Peyer's patch (tissue), 4 donors: ENCODE results near the gene IQSEC3.

Source experiments
- CTCF ChIP-seq, 6 experiments: fragments of 450-650 bp in 4 of 6; fragments of 200-600 bp in 2 of 6; sonication (generic) in 1 of 6; IDR thresholded peaks; one replicate each; pipeline ENCODE4 v1.5.1; 2017 to 2019; ENCODE audit warnings: antibody characterized with exemption in 6 of 6, mild to moderate bottlenecking in 3 of 6, moderate library complexity in 1 of 6
- POLR2A ChIP-seq, 2 donors: fragments of 450-650 bp; IDR thresholded peaks; one replicate each; pipeline ENCODE4 v1.5.1; 2017; ENCODE audit warnings: antibody characterized with exemption in 2 of 2, mild to moderate bottlenecking in 2 of 2, moderate library complexity in 2 of 2

DNA sequence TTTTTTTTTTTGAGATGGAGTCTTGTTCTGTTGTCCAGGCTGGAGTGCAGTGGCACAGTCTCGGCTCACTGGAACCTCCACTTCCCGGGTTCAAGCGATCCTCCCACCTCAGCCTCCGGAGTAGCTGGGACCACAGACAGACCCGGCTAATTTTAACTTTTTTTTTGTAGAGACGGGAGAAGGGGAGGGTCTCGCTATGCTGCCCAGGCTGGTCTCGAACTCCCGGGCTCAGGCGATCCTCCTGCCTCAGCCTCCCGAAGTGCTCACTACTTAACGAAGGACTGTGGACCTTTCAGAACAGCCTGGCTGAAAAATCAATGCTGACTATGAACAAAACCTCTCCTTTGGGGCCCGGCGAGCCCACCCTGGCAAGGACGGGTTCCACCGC is 136.5 kb downstream of the IQSEC3 start:
- no peak for TF ChIP-seq CTCF (IDR thresholded peaks at IDR 0.05)
- TF ChIP-seq POLR2A (IDR thresholded peaks at IDR 0.05) = no peak
